Measurements from ENCODE around the gene SH2B2. TPM values are rescaled to one million over a fixed set of nuclear protein-coding genes. Genes with fewer than 3 reads are reported as not detected.
"Not testable (repeated sequence)": the region's sequence is repeated elsewhere in the genome, so short reads cannot be mapped to it uniquely, and the experiment has no call there.

The SH2B2 gene
- total and polyA plus RNA-seq, 2 experiments from 2014 or later = 0.86 to 1.1 TPM

GRCh38 chr7:102363549-102364393, 77.1 kb downstream of the SH2B2 start:
- H3K4me1 ChIP-seq (ENCODE audit: insufficient read depth); H3K9me3 ChIP-seq (ENCODE audit: low read depth); H3K36me3 ChIP-seq (ENCODE audit: low read depth); in situ Hi-C loops (cut with MboI); H4K20me1 ChIP-seq (ENCODE audit: insufficient read depth); H3F3A ChIP-seq (ENCODE audit: insufficient read depth); H3K27me3 ChIP-seq (replicated peaks; ENCODE audit: insufficient read depth); H3K9me2 ChIP-seq (ENCODE audit: insufficient read depth): not testable (repeated sequence)
- Histone ChIP-seq H3K79me2 (ENCODE audit: insufficient read depth) (peaks cover 40% of the 10 kb centered on the region), H3K4me2 (ENCODE audit: unreplicated experiment) (peak overlapping the region; percentile 86), H2AFZ (peak overlapping the region; percentile 91), H3K27ac (peak overlapping the region; percentile 91), H3K9ac (peak overlapping the region; percentile 95), H3K4me3 (peak overlapping the region; percentile 72)
- DNase-seq = peak; percentile 98
- 0 to 1% methylated on average over 32 to 55 of the region's 76 CpGs for WGBS, 2 experiments (ENCODE audit: low coverage in 1 of 2, low lambda C conversion rate in 2 of 2, missing lambda C conversion rate in 2 of 2)

- H3K36me3 ChIP-seq (ENCODE audit: low read depth); in situ Hi-C loops (cut with MboI); H3K9me3 ChIP-seq (ENCODE audit: low read depth); H3K9me2 ChIP-seq (ENCODE audit: insufficient read depth); H4K20me1 ChIP-seq (ENCODE audit: insufficient read depth); H3K4me1 ChIP-seq (ENCODE audit: insufficient read depth); H3K27me3 ChIP-seq (replicated peaks; ENCODE audit: insufficient read depth); H3F3A ChIP-seq (ENCODE audit: insufficient read depth): not testable (repeated sequence)
- peak overlapping the region; percentile 86 for H3K4me2 ChIP-seq (ENCODE audit: unreplicated experiment)
- H3K4me3 ChIP-seq = peak overlapping the region; percentile 72
- peak overlapping the region; percentile 91 for H3K27ac ChIP-seq
- WGBS, 2 experiments (ENCODE audit: low coverage in 1 of 2, low lambda C conversion rate in 2 of 2, missing lambda C conversion rate in 2 of 2) = 1 to 2% methylated on average over 19 to 20 of the region's 20 CpGs
- peak; percentile 22 for DNase-seq
- peak overlapping the region; percentile 95 for H3K9ac ChIP-seq
- H3K79me2 ChIP-seq (ENCODE audit: insufficient read depth) = peaks cover 43% of the 10 kb centered on the region
- H2AFZ ChIP-seq = peak overlapping the region; percentile 70
Observed at GRCh38 chr7:102364394-102364886, 77.8 kb downstream of the SH2B2 start.

GRCh38 chr7:102365390-102365789, 78.7 kb downstream of the SH2B2 start:
- Histone ChIP-seq H3K9ac (peak overlapping the region; percentile 95), H3K4me2 (ENCODE audit: unreplicated experiment) (peak overlapping the region; percentile 53), H3K4me3 (peak overlapping the region; percentile 72), H3K79me2 (ENCODE audit: insufficient read depth) (peaks cover 52% of the 10 kb centered on the region)
- H3K9me3 ChIP-seq (ENCODE audit: low read depth); in situ Hi-C loops (cut with MboI); H4K20me1 ChIP-seq (ENCODE audit: insufficient read depth); H3K9me2 ChIP-seq (ENCODE audit: insufficient read depth); H3F3A ChIP-seq (ENCODE audit: insufficient read depth); H3K27ac ChIP-seq; H3K36me3 ChIP-seq (ENCODE audit: low read depth); H3K4me1 ChIP-seq (ENCODE audit: insufficient read depth); H2AFZ ChIP-seq; H3K27me3 ChIP-seq (replicated peaks; ENCODE audit: insufficient read depth): not testable (repeated sequence)
- peak; percentile 6 for DNase-seq
- 52 to 55% methylated on average over 7 of the region's 7 CpGs for WGBS, 2 experiments (ENCODE audit: low coverage in 1 of 2, low lambda C conversion rate in 2 of 2, missing lambda C conversion rate in 2 of 2)

- H2AFZ ChIP-seq; H3K9me2 ChIP-seq (ENCODE audit: insufficient read depth); H3F3A ChIP-seq (ENCODE audit: insufficient read depth); H3K27me3 ChIP-seq (replicated peaks; ENCODE audit: insufficient read depth); H3K4me1 ChIP-seq (ENCODE audit: insufficient read depth); H4K20me1 ChIP-seq (ENCODE audit: insufficient read depth); H3K4me2 ChIP-seq (ENCODE audit: unreplicated experiment); in situ Hi-C loops (cut with MboI); H3K27ac ChIP-seq; H3K36me3 ChIP-seq (ENCODE audit: low read depth); H3K9me3 ChIP-seq (ENCODE audit: low read depth); H3K4me3 ChIP-seq; DNase-seq; H3K9ac ChIP-seq: not testable (repeated sequence)
- peaks cover 82% of the 10 kb centered on the region for H3K79me2 ChIP-seq (ENCODE audit: insufficient read depth)
Observed at GRCh38 chr7:102370038-102370437, 83.4 kb downstream of the SH2B2 start.

Small RNAs within 50 kb of the gene (microRNA-seq; reads per million reads assigned to microRNA genes)
- gene MIR4285 (ENCODE audit: borderline number of aligned reads) = not detected

Small RNAs within 50 kb of the gene (small RNA-seq; reads per million reads assigned to genes)
- gene AC005088.1 (ENCODE audit: low read depth, low replicate concordance) = not detected
- gene MIR4285 (ENCODE audit: low read depth, low replicate concordance) = not detected
- gene RF00019 (ENCODE audit: low read depth, low replicate concordance) = not detected

Other genes starting within 250 kb of the SH2B2 start
- gene SPDYE6, start 69.6 kb downstream of the SH2B2 start, total RNA-seq (2014; rRNA removed; shearing (Covaris generic)) = not detected in 2 replicates
- 0.19 TPM in 1 of 2 replicates, not detected in the other for gene SPDYE6, start 69.6 kb downstream of the SH2B2 start, polyA plus RNA-seq (2016; fragmentation: Nextera tagmentation; extraction: Ambion mirVana)
- gene PRKRIP1, start 109.5 kb downstream of the SH2B2 start, total RNA-seq (2014; rRNA removed; shearing (Covaris generic)) = 14.8 and 17.3 TPM in 2 replicates
- gene PRKRIP1, start 109.5 kb downstream of the SH2B2 start, polyA plus RNA-seq (2016; fragmentation: Nextera tagmentation; extraction: Ambion mirVana) = 19.1 and 20.3 TPM in 2 replicates
- 42.2 and 47.6 TPM in 2 replicates for gene ORAI2, start 146.7 kb downstream of the SH2B2 start, total RNA-seq (2014; rRNA removed; shearing (Covaris generic))
- 30.3 and 32.6 TPM in 2 replicates for gene ORAI2, start 146.7 kb downstream of the SH2B2 start, polyA plus RNA-seq (2016; fragmentation: Nextera tagmentation; extraction: Ambion mirVana)
- gene ALKBH4, start 178.0 kb downstream of the SH2B2 start, total RNA-seq (2014; rRNA removed; shearing (Covaris generic)) = 16.3 and 17.8 TPM in 2 replicates
- 11.8 and 13.9 TPM in 2 replicates for gene ALKBH4, start 178.0 kb downstream of the SH2B2 start, polyA plus RNA-seq (2016; fragmentation: Nextera tagmentation; extraction: Ambion mirVana)
- gene LRWD1, start 178.1 kb downstream of the SH2B2 start, total RNA-seq (2014; rRNA removed; shearing (Covaris generic)) = 18.3 and 21.8 TPM in 2 replicates
- 15.3 and 16.2 TPM in 2 replicates for gene LRWD1, start 178.1 kb downstream of the SH2B2 start, polyA plus RNA-seq (2016; fragmentation: Nextera tagmentation; extraction: Ambion mirVana)
- 11.3 and 15.5 TPM in 2 replicates for gene POLR2J, start 192.1 kb downstream of the SH2B2 start, total RNA-seq (2014; rRNA removed; shearing (Covaris generic))
- 75.4 and 77.7 TPM in 2 replicates for gene POLR2J, start 192.1 kb downstream of the SH2B2 start, polyA plus RNA-seq (2016; fragmentation: Nextera tagmentation; extraction: Ambion mirVana)
- 0.13 and 1.1 TPM in 2 replicates for gene RASA4B, start 230.9 kb downstream of the SH2B2 start, total RNA-seq (2014; rRNA removed; shearing (Covaris generic))
- gene RASA4B, start 230.9 kb downstream of the SH2B2 start, polyA plus RNA-seq (2016; fragmentation: Nextera tagmentation; extraction: Ambion mirVana) = 0.72 and 1.0 TPM in 2 replicates